Measurements from ENCODE around the gene RAMACL.

The RAMACL gene

DNA sequence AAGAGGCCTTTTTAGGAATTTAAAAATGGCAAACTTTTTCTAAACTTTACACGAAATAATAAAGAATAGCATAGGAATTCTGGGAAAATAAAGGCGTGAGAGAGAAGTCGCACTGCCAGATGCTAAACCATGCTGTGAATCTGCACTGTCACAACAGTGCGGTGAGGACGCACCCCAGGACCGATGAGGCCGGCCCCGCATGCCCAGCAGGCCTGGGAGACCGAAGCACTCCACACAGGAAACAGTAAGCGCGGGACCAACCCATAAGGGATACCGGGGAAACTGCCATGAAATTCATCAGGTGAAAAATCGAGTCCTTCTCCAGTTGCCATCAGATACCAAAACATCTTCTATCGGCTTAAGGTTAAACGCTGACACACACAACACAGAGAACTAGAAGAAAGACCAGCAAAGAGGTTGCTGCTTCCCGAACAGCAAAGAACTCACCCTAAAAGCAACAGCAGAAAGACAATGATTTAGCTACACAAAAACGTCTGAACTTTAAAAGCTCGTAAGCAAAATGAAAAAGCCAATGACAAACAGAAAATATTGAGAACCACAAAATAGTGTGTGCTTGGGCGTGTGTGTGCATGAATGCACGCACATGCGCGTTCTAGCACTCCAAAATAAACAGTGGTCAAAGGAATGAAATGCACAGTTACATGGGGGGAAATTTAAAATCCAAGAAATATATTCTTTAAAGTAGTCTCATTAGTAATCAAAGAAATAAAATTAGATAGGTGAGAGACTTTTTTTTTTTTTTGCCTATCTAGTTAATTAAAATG lies 15.4 kb downstream of the RAMACL start:
- Histone ChIP-seq H4K20me1 (ENCODE audit: insufficient read depth, low read length) (no peaks in the 10 kb centered on the region), H2AFZ (ENCODE audit: low read length) (no peak overlapping the region), H3K4me3 (ENCODE audit: low read depth, low read length, poor library complexity, severe bottlenecking) (no peak overlapping the region), H3K9me2 (ENCODE audit: low read depth, low read length) (no peaks in the 10 kb centered on the region), H3K9me3 (ENCODE audit: low read length) (no peaks in the 10 kb centered on the region), H3K27ac (ENCODE audit: low read depth, low read length, poor library complexity, severe bottlenecking) (no peak overlapping the region), H3K36me3 (ENCODE audit: insufficient read depth, low read length) (no peaks in the 10 kb centered on the region), H3K79me2 (ENCODE audit: insufficient read depth, low read length) (no peaks in the 10 kb centered on the region), H3K4me1 (ENCODE audit: insufficient read depth, low read length, severe bottlenecking) (no peaks in the 10 kb centered on the region), H3K27me3 (ENCODE audit: insufficient read depth, low read length) (peaks cover 6% of the 10 kb centered on the region; the same call in 1 of the 2 replicates), H3K9ac (ENCODE audit: low read length) (no peak overlapping the region), H3K4me2 (ENCODE audit: low read length) (no peak overlapping the region), H3F3A (ENCODE audit: insufficient read depth, low read length) (no peaks in the 10 kb centered on the region)
- no peak for TF ChIP-seq CTCF (IDR thresholded peaks at IDR 0.05; ENCODE audit: low read length)
- TF ChIP-seq EZH2 (IDR thresholded peaks at IDR 0.05; ENCODE audit: borderline replicate concordance, low read length) = no peak

DNA sequence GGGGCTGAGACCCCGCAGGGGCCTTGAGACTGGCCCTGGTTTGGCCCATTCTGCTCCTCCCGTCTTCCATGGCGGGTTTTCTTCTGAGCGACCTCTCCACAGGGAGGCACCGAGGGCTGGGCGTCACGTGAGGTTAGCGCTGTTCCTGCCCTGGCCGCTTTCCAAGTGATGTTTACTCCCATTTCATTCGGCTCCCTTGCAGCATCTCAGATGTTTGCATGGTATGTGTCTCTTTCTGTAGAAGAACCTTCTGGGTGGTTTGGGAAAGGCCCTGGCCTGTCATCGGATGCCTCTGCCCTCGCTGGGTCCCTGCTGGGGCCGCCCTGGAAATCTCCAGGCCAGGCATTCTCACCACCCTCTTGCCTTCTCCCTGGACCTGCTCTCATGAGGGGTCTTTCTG lies 17.3 kb downstream of the RAMACL start:
- H3K9me2 ChIP-seq (ENCODE audit: low read depth, low read length) = no peaks in the 10 kb centered on the region
- no peaks in the 10 kb centered on the region for H4K20me1 ChIP-seq (ENCODE audit: insufficient read depth, low read length)
- H3K79me2 ChIP-seq (ENCODE audit: insufficient read depth, low read length) = no peaks in the 10 kb centered on the region
- no peak overlapping the region for H3K9ac ChIP-seq (ENCODE audit: low read length)
- no peak overlapping the region for H3K27ac ChIP-seq (ENCODE audit: low read depth, low read length, poor library complexity, severe bottlenecking)
- no peaks in the 10 kb centered on the region for H3F3A ChIP-seq (ENCODE audit: insufficient read depth, low read length)
- H2AFZ ChIP-seq (ENCODE audit: low read length) = no peak overlapping the region
- no peaks in the 10 kb centered on the region for H3K36me3 ChIP-seq (ENCODE audit: insufficient read depth, low read length)
- H3K4me3 ChIP-seq (ENCODE audit: low read depth, low read length, poor library complexity, severe bottlenecking) = no peak overlapping the region
- peaks cover 6% of the 10 kb centered on the region; the same call in 1 of the 2 replicates for H3K27me3 ChIP-seq (ENCODE audit: insufficient read depth, low read length)
- H3K4me2 ChIP-seq (ENCODE audit: low read length) = no peak overlapping the region
- no peaks in the 10 kb centered on the region for H3K4me1 ChIP-seq (ENCODE audit: insufficient read depth, low read length, severe bottlenecking)
- no peaks in the 10 kb centered on the region for H3K9me3 ChIP-seq (ENCODE audit: low read length)
- no peak for TF ChIP-seq CTCF (IDR thresholded peaks at IDR 0.05; ENCODE audit: low read length)
- TF ChIP-seq EZH2 (IDR thresholded peaks at IDR 0.05; ENCODE audit: borderline replicate concordance, low read length) = no peak

GRCh38 chr6:166567813-166568212 lies 18.7 kb downstream of the RAMACL start:
- Histone ChIP-seq H3K4me2 (ENCODE audit: low read length) (no peak overlapping the region), H3K27ac (ENCODE audit: low read depth, low read length, poor library complexity, severe bottlenecking) (no peak overlapping the region)

More at GRCh38 chr6:166567813-166568212, 18.7 kb downstream of the RAMACL start:
- TF ChIP-seq CTCF (IDR thresholded peaks at IDR 0.05; ENCODE audit: low read length) (no peak), EZH2 (IDR thresholded peaks at IDR 0.05; ENCODE audit: borderline replicate concordance, low read length) (no peak)
- H3K9me3 ChIP-seq (ENCODE audit: low read length) = no peaks in the 10 kb centered on the region
- H2AFZ ChIP-seq (ENCODE audit: low read length) = no peak overlapping the region
- H3F3A ChIP-seq (ENCODE audit: insufficient read depth, low read length) = no peaks in the 10 kb centered on the region
- no peaks in the 10 kb centered on the region for H3K36me3 ChIP-seq (ENCODE audit: insufficient read depth, low read length)
- no peaks in the 10 kb centered on the region for H3K9me2 ChIP-seq (ENCODE audit: low read depth, low read length)
- H3K4me3 ChIP-seq (ENCODE audit: low read depth, low read length, poor library complexity, severe bottlenecking) = no peak overlapping the region
- H3K4me1 ChIP-seq (ENCODE audit: insufficient read depth, low read length, severe bottlenecking) = no peaks in the 10 kb centered on the region
- H3K27me3 ChIP-seq (ENCODE audit: insufficient read depth, low read length) = peaks cover 6% of the 10 kb centered on the region; the same call in 1 of the 2 replicates
- no peaks in the 10 kb centered on the region for H3K79me2 ChIP-seq (ENCODE audit: insufficient read depth, low read length)
- H4K20me1 ChIP-seq (ENCODE audit: insufficient read depth, low read length) = no peaks in the 10 kb centered on the region
- H3K9ac ChIP-seq (ENCODE audit: low read length) = no peak overlapping the region

All from OCI-LY1 (cell line).